Skin epidermis (tissue), 12 donors: ENCODE measurements around the gene LRMDA.
A peak's percentile ranks its signal among the peaks of the same experiment; 100 is the strongest.

Experiments used
- H3K27ac ChIP-seq, 21 experiments: fragments of 200-600 bp; sonication (generic) in 11 of 21; one replicate each; pipeline ENCODE4 v1.5.0; 2020; ENCODE audit warnings: mild to moderate bottlenecking in 3 of 21, inconsistent platforms in 2 of 21, moderate library complexity in 2 of 21
- H3K4me3 ChIP-seq, 7 experiments: fragments of 200-600 bp; sonication (generic) in 2 of 7; one replicate each; pipeline ENCODE4 v1.5.0; 2020; ENCODE audit warnings: inconsistent platforms in 2 of 7, mild to moderate bottlenecking in 2 of 7, moderate library complexity in 1 of 7

Gene LRMDA

GRCh38 chr10:76397181-76398042 lies 966.0 kb downstream of the LRMDA start:
- H3K4me3 ChIP-seq: no peak overlapping the region
- peak overlapping the region in 6 of 21 experiments; percentile 18 to 46 (median 28) for H3K27ac ChIP-seq

DNA sequence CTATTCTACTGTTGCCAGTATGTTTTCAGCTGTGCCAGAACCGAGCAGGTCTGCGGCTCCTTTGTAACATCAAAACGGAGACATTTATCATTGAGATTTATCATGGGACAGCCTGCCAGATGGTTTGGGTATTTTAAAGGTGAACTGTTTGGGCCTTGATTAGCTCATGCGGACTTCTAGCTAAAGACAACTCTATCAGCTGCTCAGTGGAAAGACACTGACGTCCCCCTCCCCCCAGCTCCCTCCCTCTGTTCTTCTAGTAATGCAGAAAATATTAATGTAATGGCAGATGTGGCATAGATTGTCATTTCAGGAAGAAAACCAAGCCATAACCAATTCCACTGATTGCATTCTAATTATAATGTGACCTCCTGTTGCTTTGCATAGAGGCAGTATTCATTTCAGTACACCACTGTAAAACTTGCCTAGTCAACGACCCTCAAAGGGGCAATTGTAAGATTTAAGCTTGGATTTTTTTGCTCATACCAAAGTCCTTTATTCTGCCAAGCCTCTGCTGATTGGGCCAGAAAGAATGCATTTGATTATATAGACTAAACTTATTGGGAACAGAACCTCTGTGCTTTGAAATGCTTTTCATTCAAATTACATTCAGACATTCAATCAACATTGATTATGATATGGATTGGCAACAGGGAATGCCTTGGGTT lies 966.8 kb downstream of the LRMDA start:
- no peak overlapping the region for H3K4me3 ChIP-seq
- H3K27ac ChIP-seq: peak overlapping the region in 3 of 21 experiments; percentile 21 to 44 (median 22)

- no peak overlapping the region for H3K4me3 ChIP-seq
- no peak overlapping the region for H3K27ac ChIP-seq
These were observed 967.8 kb downstream of the LRMDA start for GRCh38 chr10:76399226-76399625.

GRCh38 chr10:76401006-76401405 lies 969.6 kb downstream of the LRMDA start:
- Histone ChIP-seq H3K27ac (no peak overlapping the region), H3K4me3 (no peak overlapping the region)

DNA sequence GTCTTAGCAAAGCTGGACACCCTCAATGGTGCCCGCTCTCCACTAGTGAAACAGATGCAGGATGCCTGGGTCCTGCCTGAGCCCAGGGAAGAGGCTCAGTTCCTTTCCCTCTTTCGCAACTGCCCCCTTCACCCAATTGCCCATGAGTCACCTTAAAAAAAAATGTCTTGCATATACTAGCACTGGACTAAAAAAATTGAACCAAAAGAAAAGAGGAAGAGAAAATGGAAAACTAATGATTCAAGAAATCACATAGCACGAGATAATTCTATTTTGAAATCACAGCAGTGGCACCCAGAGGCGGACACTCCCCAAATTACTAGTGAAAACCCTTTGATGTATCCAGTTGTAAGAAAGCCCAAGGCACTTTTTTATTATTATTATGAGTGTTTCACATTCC lies 972.5 kb downstream of the LRMDA start:
- H3K4me3 ChIP-seq: no peak overlapping the region
- H3K27ac ChIP-seq: peak overlapping the region in 2 of 21 experiments; percentile 57 to 69

DNA sequence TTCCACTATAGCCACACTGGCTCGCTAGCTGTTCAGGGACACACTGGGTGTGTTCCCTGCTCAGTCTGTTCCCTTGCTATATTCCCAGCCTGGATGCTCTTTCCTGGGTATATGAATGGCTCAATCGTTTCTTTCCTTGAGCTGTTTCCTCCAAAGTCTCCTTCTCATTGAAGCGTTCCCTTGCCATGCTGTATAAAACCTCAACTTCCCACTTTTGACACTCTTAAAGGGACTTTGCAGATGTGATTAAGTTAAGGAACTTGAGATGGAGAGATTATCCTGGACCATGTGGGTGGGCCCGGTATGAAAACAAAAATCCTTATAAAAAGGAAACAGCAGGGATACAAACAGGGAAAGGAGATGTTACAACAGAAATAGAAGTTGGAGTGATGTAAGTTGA lies 973.1 kb downstream of the LRMDA start:
- Histone ChIP-seq H3K27ac (peak overlapping the region in 6 of 21 experiments; percentile 26 to 69 (median 50)), H3K4me3 (no peak overlapping the region)

GRCh38 chr10:76405922-76406321 lies 974.5 kb downstream of the LRMDA start:
- Histone ChIP-seq H3K27ac (peak overlapping the region in 8 of 21 experiments; percentile 8 to 69 (median 54)), H3K4me3 (no peak overlapping the region)

- Histone ChIP-seq H3K4me3 (no peak overlapping the region), H3K27ac (no peak overlapping the region)
These were observed 977.2 kb downstream of the LRMDA start for GRCh38 chr10:76408646-76409045.

- Histone ChIP-seq H3K4me3 (no peak overlapping the region), H3K27ac (peak overlapping the region in 5 of 21 experiments; percentile 9 to 65 (median 31))
These were observed 980.5 kb downstream of the LRMDA start for GRCh38 chr10:76411729-76412435.

DNA sequence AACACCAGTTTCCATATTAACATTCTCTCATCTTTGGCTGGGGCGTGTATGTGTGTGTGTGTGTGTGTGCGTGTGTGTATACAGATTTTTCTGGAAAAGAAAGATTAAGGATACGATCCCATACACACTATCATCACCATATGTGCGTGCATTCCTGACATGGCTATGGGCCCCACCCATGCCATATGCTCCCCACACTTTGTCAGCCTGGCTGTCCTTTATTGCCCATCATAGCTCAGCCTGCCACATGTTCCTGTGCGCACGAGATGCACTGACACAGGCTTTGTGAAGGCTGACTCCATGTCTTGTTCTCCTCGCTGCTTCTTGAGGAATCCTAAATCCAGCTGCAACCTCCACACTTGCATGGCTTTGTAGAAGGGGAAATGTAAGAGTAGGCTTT lies 984.1 kb downstream of the LRMDA start:
- Histone ChIP-seq H3K4me3 (no peak overlapping the region), H3K27ac (no peak overlapping the region)

DNA sequence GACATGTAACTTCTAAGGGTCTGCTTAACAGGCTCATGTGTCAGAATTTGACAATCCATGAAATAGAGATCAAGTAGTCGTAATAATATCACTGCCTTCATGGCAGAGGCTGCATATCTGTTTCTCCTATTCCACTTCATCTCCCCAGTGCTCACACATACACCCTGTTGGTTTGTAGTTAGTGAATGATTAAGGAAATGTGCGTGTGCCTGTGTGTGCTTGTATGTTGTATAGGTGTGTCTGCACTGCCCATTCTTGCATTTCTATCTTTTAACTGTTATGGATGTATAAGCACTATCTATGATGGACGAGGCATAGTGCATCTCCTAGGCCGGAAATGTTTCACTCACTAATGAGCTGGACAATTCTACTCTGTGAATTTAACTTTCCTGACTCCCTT lies 985.2 kb downstream of the LRMDA start:
- no peak overlapping the region for H3K4me3 ChIP-seq
- H3K27ac ChIP-seq: no peak overlapping the region

DNA sequence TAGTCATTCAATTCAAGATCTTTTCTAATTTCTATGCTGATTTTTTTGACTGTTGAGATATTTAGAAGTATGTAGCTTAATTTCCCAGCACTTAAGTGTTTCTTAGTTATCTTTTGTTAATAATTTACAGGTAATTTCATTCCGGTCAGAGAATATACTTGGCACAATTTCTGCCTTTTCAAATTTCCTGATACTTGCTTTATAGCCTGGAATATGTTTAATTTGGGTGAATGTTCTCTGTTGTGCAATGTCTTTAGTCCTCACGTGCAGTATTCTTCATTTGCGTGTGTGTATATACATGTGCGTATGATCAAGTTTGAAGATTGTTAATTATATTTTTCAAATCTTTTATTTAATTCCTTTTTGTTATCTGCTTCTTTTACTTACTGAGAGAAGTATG lies 989.3 kb downstream of the LRMDA start:
- Histone ChIP-seq H3K4me3 (no peak overlapping the region), H3K27ac (no peak overlapping the region)

DNA sequence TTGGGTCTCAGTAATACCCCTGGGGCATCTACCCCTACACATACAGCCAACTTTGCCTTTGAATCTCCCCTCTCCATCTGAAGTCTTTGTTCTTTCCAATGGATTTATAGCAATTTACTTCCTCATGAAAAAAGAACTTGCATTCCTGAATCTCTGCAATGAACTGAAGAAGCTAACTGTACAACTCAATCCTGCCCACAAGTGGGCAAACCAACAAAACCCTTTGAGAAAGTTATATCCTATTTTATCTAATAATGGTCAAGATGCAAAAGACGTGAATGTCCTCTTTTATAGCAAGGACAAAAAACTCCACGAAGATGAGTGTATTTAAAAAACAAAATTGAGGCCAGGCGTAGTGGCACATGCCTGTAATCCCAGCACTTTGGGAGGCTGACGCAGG lies 991.3 kb downstream of the LRMDA start:
- Histone ChIP-seq H3K4me3 (no peak overlapping the region), H3K27ac (no peak overlapping the region)

DNA sequence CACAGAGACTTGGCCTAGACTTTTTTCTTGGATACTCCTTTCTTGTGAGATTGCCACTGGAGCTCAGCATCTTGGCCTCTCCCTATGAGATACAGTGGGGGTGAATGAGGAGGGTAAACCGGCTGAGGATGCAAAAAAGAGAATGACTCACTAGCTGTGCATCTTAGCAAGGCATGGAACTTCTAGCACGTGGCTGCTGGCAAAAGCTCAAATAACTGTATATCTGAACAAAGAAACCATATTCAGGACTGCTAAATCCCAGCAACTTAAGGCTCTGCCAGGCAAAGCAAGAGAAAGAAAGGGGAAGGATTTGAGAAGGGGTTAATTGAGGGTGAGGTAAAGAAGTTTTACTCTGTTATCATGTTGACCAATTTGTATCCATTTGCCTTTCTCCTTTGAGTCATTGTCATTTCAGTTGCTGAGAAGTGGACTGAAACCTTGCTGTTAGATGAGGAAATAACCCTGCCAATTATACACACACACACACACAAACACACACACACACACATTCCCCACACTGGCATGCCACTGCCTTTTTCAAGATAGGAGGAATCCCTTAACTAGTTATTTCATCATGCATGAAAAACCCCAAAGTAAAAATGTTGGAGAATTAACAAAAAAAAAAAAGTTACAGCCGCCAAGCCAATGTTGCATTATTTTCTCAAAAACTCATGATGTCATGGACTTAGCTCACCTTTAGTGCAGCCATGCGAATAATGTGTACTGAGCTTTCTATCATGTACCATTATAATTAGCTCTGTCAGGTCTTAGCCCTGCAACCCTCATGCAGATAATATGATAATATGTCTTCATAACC lies 997.3 kb downstream of the LRMDA start:
- Histone ChIP-seq H3K27ac (peak overlapping the region in 1 of 21 experiments; percentile 20), H3K4me3 (no peak overlapping the region)

DNA sequence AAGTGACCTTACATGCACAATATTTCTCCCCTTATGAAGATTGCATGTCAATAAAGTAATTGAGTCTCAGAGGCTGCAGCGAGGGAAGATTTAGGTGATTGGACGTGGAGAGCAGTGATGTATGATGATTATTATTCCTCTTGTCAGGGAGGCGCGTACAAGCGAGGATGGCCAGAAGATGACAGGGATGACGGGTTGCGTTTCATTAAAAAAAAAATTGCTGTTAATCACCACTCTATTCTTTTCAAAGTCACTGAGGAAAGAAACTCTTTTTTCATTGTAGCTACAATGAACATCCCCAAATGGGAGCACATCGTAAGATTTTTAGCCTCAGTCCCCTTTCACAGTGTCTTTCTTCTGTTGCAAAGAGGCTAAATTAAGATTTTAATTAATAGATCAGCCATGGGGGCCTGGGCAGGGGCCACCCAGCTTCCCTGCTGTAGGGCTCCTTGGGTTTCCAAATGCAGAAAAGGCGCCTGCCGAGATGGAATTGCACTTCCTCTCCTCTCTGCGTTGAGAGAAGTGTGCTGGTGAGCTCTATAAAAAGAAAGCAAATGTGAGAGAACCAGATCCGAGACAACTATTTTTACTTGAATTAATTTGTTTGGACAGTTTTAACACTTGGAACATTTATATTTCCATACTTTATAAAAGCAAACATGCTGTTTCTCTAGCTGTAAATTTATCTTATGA lies 998.1 kb downstream of the LRMDA start:
- Histone ChIP-seq H3K27ac (peak overlapping the region in 7 of 21 experiments; percentile 17 to 57 (median 35)), H3K4me3 (no peak overlapping the region)

DNA sequence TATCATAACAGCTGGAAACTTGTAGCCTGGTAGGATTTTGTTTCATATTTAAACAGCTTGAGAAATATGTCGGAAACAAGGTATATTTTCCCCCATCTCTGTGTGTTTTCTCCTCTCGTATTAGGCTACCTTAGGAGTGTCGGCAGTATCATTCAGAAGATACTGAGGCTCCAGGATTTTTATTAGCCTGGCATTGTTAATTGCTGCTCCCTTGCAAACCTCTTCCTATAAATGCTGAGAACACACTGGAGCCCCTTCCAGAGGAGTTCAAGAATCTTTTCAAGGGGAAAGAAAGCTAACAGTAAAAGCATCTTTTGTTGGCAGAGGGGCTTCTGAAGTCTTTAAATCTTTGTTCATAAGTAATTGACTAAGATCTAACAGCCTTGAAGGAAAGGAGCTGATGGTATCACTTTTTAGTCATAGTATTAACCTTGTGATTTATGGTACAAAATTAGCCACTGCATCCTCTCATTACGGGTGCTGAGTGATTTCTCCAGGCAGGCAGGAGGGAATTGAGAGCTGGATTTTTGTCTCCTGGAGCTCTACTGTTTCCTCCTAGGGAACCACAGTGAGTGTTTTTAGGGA lies 998.7 kb downstream of the LRMDA start:
- Histone ChIP-seq H3K4me3 (no peak overlapping the region), H3K27ac (peak overlapping the region in 7 of 21 experiments; percentile 17 to 57 (median 35))

DNA sequence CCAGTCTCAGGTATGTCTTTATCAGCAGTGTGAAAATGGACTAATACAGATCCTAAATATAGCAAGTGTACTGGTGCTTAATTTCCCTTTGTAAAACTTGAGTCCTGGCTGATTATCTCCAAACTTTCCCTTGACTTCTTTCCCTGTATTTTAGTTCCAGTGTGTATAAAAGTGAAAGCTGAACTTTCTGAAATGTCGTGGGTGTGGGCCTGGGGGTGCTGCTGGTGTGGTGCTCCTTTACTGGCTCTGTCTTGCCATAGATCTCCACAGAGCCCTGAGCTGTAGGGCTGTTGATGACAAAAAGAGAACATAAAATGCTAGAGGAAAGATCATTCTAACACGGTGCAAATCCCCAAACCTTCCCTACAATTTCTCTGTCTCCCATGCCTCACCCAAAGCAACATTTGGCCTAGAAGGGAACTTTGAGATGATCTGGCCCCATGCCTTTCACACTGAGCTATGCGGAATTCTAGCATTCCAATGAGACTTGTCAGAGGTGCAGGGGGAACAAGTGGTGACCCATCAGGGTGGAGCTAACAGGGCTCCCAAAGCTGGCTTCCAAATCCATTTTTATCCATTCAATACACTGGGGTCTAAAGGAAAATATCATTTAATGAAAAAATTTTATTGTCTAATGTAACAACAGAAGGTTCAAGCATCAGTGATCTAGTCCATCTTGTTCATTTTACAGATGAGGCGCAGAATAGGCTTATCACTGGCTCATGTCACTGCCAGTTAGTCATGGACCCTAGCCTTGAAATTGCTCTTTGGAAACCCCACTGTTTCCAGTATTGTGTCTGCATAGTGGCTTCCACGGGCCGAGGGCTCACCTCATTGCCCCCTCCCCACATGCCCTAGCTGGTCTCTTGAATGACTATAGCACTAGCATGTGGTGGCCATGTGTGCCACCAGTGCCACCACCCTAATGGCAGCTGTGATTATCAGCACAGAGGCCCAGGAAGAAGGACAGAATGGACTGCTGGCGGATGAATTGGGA lies 1000.9 kb downstream of the LRMDA start:
- peak overlapping the region in 6 of 21 experiments; percentile 1 to 47 (median 18) for H3K27ac ChIP-seq
- H3K4me3 ChIP-seq: no peak overlapping the region
